Mucosa of descending colon (tissue), 3 donors: Measurements from ENCODE around the gene MAPK8IP3. TPM values are rescaled to one million over a fixed set of nuclear protein-coding genes. Genes with fewer than 3 reads are reported as not detected.
A peak's percentile ranks its signal among the peaks of the same experiment; 100 is the strongest.

Experiments used
- ATAC-seq: fragments of 200-7000 bp; cut with Tn5 transposase; one replicate; pipeline ENCODE4 v1.9.1; 2020; ENCODE audit warnings: mild to moderate bottlenecking, moderate library complexity
- DNase-seq, 3 donors: peaks; one replicate each; pipeline ENCODE4 v3.0.0-alpha.2; 2020
- H3K36me3 ChIP-seq: fragments of 200-600 bp; one replicate; pipeline ENCODE4 v1.8.0; 2021; ENCODE audit warnings: low read depth, mild to moderate bottlenecking
- H3K4me1 ChIP-seq: fragments of 200-600 bp; one replicate; pipeline ENCODE4 v1.8.0; 2021; ENCODE audit warnings: low read depth, mild to moderate bottlenecking
- H3K4me3 ChIP-seq: fragments of 200-600 bp; one replicate; pipeline ENCODE4 v1.8.0; 2021; ENCODE audit warnings: mild to moderate bottlenecking
- H3K9me3 ChIP-seq: fragments of 200-600 bp; one replicate; pipeline ENCODE4 v1.8.0; 2021; ENCODE audit warnings: mild to moderate bottlenecking
- CTCF ChIP-seq: fragments of 200-600 bp; IDR thresholded peaks from one replicate; pipeline ENCODE4 v1.8.0; 2022; ENCODE audit warnings: antibody characterized with exemption, mild to moderate bottlenecking
- intact Hi-C, 2 donors: fragments of 100-400 bp; cut with DNase I in 1 of 2; cut with micrococcal nuclease in 1 of 2; formaldehyde crosslinking; loops; one replicate each; pipeline versions ENCODE4 v1.11.0 to v1.11.1; 2022; cut with DNase I, micrococcal nuclease
- total RNA-seq, 3 donors: library from RNA; stranded (reverse); fragmentation: NEBNext Ultra II Directional in 2 of 3; extraction: Animal tissue kit (Norgen Biotek cat#: 25700) in 2 of 3; gene quantifications; one replicate each; pipeline versions ENCODE4 v1.2.1 to v1.2.4, GENCODE V29; 2021 to 2023
- donor health status: DM: no; HTN: no; CAD: no; lungs with moderate emphysema.
- donor health status: DM: no; HTN: no; CAD: no.
- donor health status: DM: no; HTN: yes; CAD: no.

The MAPK8IP3 gene
- total RNA-seq, 3 donors from 2014 or later = 76.2 to 82.5 (median 79.4) TPM

DNA sequence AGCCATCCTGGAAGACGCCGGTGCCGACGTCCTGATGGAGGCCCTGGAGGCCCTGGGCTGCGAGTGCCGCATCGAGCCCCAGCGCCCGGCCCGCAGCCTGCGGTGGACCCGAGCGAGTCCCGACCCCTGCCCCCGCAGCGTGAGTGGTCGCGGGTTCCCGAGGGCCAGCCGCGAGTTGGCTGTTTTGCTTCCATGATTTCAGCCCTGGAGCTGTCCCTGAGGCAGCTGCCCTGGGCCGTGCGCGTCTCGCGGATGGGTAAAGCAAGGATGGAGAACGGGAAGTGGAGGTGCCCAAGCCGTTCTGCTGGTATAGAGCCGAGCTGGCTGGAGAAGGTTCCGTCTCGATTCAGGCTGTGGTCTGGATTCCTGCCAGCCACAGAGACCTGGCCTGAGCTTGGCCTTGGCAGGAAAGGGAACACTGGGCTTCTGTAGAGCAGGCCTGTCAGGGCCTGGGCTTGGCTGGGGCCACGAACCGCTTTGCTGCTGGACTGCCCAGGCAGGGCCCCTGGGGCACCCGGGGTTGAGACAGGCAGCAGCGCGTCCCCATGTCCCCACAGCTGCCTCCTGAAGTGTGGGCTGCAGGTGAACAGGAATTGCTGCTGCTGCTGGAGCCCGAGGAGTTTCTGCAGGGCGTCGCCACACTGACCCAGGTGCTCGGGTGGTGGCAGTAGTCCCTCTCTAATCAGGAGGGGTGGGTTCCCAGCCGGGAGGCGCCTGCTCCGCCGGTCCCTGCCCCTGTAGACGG is 67.9 kb downstream of the MAPK8IP3 start:
- DNase-seq (no peak), ATAC-seq (peak; percentile 4)
- Histone ChIP-seq H3K36me3 (peaks cover 5% of the 10 kb centered on the region), H3K4me3 (peak overlapping the region; percentile 89), H3K4me1 (peaks cover 31% of the 10 kb centered on the region), H3K9me3 (no peaks in the 10 kb centered on the region)
- TF ChIP-seq CTCF = no peak
- intact Hi-C loops = no loop called here

DNA sequence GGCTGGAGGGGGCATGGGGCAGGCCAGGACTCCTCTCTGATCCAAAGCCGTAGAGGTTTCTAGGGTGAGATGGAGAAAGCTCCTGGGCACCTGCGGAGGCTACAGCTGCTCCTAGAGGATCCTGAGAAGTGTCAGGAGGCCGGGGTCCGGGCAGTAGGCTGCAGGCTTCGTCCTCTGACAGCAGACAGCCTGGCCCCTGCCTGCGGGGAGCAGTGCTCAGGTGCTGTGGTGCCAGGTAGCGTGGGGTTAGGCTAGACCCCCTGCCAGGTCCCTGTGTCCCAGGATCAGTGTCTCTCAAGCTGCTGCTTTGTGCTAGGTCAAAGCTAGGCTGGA is 68.4 kb downstream of the MAPK8IP3 start:
- Histone ChIP-seq H3K9me3 (no peaks in the 10 kb centered on the region), H3K36me3 (peaks cover 5% of the 10 kb centered on the region), H3K4me3 (no peak overlapping the region), H3K4me1 (peaks cover 30% of the 10 kb centered on the region)
- no peak for TF ChIP-seq CTCF
- intact Hi-C loops = no loop called here
- ATAC-seq (no peak), DNase-seq (no peak)

GRCh38 chr16:1775006-1775845 is 69.2 kb downstream of the MAPK8IP3 start:
- intact Hi-C loops = no loop called here
- Histone ChIP-seq H3K9me3 (no peaks in the 10 kb centered on the region), H3K4me1 (peaks cover 23% of the 10 kb centered on the region), H3K36me3 (peaks cover 5% of the 10 kb centered on the region), H3K4me3 (no peak overlapping the region)
- no peak for DNase-seq
- no peak for ATAC-seq
- TF ChIP-seq CTCF = no peak

DNA sequence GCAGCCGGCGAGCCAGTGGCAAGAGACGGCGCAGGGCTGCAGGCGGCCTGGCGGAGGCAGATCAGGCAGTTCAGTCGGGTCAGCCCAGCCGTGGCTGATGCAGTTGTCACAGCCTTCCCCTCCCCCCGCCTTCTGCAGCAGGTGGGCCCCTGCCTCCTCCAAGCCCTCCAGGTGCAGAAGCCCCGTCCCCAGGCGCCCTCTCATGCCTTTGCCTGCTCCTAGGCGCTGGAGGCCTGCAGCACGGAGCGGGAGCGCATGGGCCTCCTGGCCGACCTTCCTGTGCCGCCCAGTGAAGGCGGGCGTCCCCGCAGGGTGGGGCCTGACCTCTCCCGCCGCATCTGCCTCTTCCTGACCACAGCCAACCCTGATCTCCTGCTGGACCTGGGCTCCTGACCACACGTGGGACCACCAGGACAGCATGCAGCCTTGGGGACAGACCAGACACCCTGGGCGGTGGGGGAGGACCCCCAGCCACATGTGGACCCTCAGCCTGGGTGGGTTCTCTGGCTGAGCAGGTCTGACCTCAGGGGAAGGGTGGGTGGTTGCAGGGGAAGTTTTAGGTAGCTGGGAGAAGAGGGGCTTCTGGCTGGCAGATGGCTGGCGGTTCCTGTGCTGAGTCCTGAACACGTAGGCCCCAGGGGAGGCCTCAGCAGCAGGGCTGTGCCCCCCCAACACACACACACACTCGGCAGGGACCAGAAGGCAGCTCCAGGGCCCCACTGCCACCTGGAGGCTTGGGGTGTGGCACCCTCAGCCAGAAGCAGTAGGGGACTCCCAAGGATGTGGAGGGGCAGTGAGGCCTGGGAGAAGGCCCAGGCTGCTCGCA is 70.1 kb downstream of the MAPK8IP3 start:
- Histone ChIP-seq H3K36me3 (peaks cover 5% of the 10 kb centered on the region), H3K9me3 (no peaks in the 10 kb centered on the region), H3K4me1 (peaks cover 21% of the 10 kb centered on the region), H3K4me3 (no peak overlapping the region)
- intact Hi-C loops = no loop called here
- ATAC-seq (no peak), DNase-seq (no peak)
- no peak for TF ChIP-seq CTCF

DNA sequence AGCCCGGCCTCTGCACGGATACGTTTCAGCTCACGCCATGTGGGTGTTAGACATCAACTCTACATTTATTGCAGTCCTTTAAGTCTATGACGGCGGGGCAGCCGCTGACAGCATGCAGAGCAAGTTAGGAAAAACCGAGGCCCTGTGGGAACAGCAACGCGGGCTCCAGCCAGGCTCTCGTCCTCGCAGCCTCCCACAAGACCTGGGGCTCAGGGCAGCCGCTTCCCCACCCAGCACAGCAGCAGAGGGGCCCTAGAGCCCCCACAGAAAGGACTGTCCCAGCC is 70.6 kb downstream of the MAPK8IP3 start:
- Histone ChIP-seq H3K9me3 (no peaks in the 10 kb centered on the region), H3K4me3 (no peak overlapping the region), H3K36me3 (peaks cover 5% of the 10 kb centered on the region), H3K4me1 (peaks cover 26% of the 10 kb centered on the region)
- TF ChIP-seq CTCF = no peak
- ATAC-seq = no peak
- DNase-seq = no peak
- intact Hi-C loops = no loop called here
